ENCODE measurements around the gene CLBA1. TPM values are rescaled to one million over a fixed set of nuclear protein-coding genes. Genes with fewer than 3 reads are reported as not detected.

CLBA1 gene
- total RNA-seq, 5 donors from 2014 or later (not counting 1 experiment from before 2014, with no cell fraction given): 1.2 to 3.4 (median 2.7) TPM

- DNase-seq (peak in 1 of 35 experiments; percentile 21), ATAC-seq (replicated peaks in 1 of 4) (no peak)
- peaks cover 0 to 36% of the 10 kb centered on the region in 2 experiments for H3K27me3 ChIP-seq (replicated peaks in 1 of 2; ENCODE audit: control insufficient read depth in 2 of 2, extremely low read depth in 1 of 2, insufficient read depth in 2 of 2, low read length in 1 of 2)
- no peaks in the 10 kb centered on the region for H3K9me3 Mint-ChIP-seq
- H3K4me1 Mint-ChIP-seq: peaks cover 13 to 16% (median 13%) of the 10 kb centered on the region in 3 donors
- H3K9me3 ChIP-seq: no peaks in the 10 kb centered on the region
- 88% methylated on average over 20 of the region's 22 CpGs for WGBS (ENCODE audit: insufficient coverage)
- CTCF ChIA-PET: interaction anchor here in 1 of 2 donors (0.6 kb wide), 1 partner anchor 65 kb away, joined by 4 read pairs; no protein-coding TSS in a partner anchor
- H3K27ac Mint-ChIP-seq: no peak overlapping the region
- H3K4me1 ChIP-seq (ENCODE audit: control insufficient read depth in 1 of 2, extremely low read depth in 1 of 2, insufficient read depth in 2 of 2, low read length in 2 of 2): peaks cover 0 to 29% of the 10 kb centered on the region in 2 experiments
- POLR2A ChIA-PET: no interaction called here
- H3K27me3 Mint-ChIP-seq: peaks cover 14 to 20% of the 10 kb centered on the region in 2 donors
- H3K4me3 Mint-ChIP-seq: no peak overlapping the region
- no peak overlapping the region for H3K27ac ChIP-seq (ENCODE audit: low read length)
- no peaks in the 10 kb centered on the region for H3K36me3 ChIP-seq (ENCODE audit: control insufficient read depth in 2 of 2, extremely low read depth in 1 of 2, insufficient read depth in 1 of 2, low read length in 1 of 2)
- no peaks in the 10 kb centered on the region for H3K36me3 Mint-ChIP-seq
- H3K4me3 ChIP-seq (ENCODE audit: control insufficient read depth in 1 of 2, extremely low read depth in 1 of 2, low read length in 1 of 2): no peak overlapping the region
Measured at GRCh38 chr14:104980611-104981531, 4.7 kb upstream of the CLBA1 start.

GRCh38 chr14:104981699-104982541 lies 3.7 kb upstream of the CLBA1 start:
- peaks cover 0 to 26% of the 10 kb centered on the region in 2 experiments for H3K4me1 ChIP-seq (ENCODE audit: control insufficient read depth in 1 of 2, extremely low read depth in 1 of 2, insufficient read depth in 2 of 2, low read length in 2 of 2)
- H3K27me3 ChIP-seq (replicated peaks in 1 of 2; ENCODE audit: control insufficient read depth in 2 of 2, extremely low read depth in 1 of 2, insufficient read depth in 2 of 2, low read length in 1 of 2): peaks cover 0 to 35% of the 10 kb centered on the region in 2 experiments
- H3K27ac Mint-ChIP-seq: no peak overlapping the region
- no peaks in the 10 kb centered on the region for H3K36me3 ChIP-seq (ENCODE audit: control insufficient read depth in 2 of 2, extremely low read depth in 1 of 2, insufficient read depth in 1 of 2, low read length in 1 of 2)
- WGBS (ENCODE audit: insufficient coverage): 80% methylated on average over 14 of the region's 17 CpGs
- ChIA-PET POLR2A (no interaction called here), CTCF (interaction anchor here in 1 of 2 donors (0.6 kb wide), 1 partner anchor 63 kb away, joined by 4 read pairs; no protein-coding TSS in a partner anchor)
- peaks cover 9 to 12% of the 10 kb centered on the region in 2 donors for H3K27me3 Mint-ChIP-seq
- no peaks in the 10 kb centered on the region for H3K9me3 ChIP-seq
- no peak overlapping the region for H3K27ac ChIP-seq (ENCODE audit: low read length)
- no peaks in the 10 kb centered on the region for H3K9me3 Mint-ChIP-seq
- H3K4me3 Mint-ChIP-seq: no peak overlapping the region
- no peak overlapping the region for H3K4me3 ChIP-seq (ENCODE audit: control insufficient read depth in 1 of 2, extremely low read depth in 1 of 2, low read length in 1 of 2)
- H3K36me3 Mint-ChIP-seq: no peaks in the 10 kb centered on the region
- peaks cover 9 to 17% (median 11%) of the 10 kb centered on the region in 3 donors for H3K4me1 Mint-ChIP-seq
- DNase-seq (no peak), ATAC-seq (replicated peaks in 1 of 4) (no peak)

- 84% methylated on average over 7 of the region's 10 CpGs for WGBS (ENCODE audit: insufficient coverage)
Measured at GRCh38 chr14:104982548-104983230, 2.9 kb upstream of the CLBA1 start.

GRCh38 chr14:104983231-104983721 lies 2.3 kb upstream of the CLBA1 start:
- Histone ChIP-seq H3K4me3 (ENCODE audit: control insufficient read depth in 1 of 2, extremely low read depth in 1 of 2, low read length in 1 of 2) (no peak overlapping the region), H3K9me3 (no peaks in the 10 kb centered on the region), H3K4me1 (ENCODE audit: control insufficient read depth in 1 of 2, extremely low read depth in 1 of 2, insufficient read depth in 2 of 2, low read length in 2 of 2) (peaks cover 0 to 16% of the 10 kb centered on the region in 2 experiments), H3K27me3 (replicated peaks in 1 of 2; ENCODE audit: control insufficient read depth in 2 of 2, extremely low read depth in 1 of 2, insufficient read depth in 2 of 2, low read length in 1 of 2) (peaks cover 0 to 35% of the 10 kb centered on the region in 2 experiments), H3K36me3 (ENCODE audit: control insufficient read depth in 2 of 2, extremely low read depth in 1 of 2, insufficient read depth in 1 of 2, low read length in 1 of 2) (no peaks in the 10 kb centered on the region), H3K27ac (ENCODE audit: low read length) (no peak overlapping the region)
- ChIA-PET CTCF (no interaction called here), POLR2A (no interaction called here)
- no peak overlapping the region for H3K27ac Mint-ChIP-seq
- no peaks in the 10 kb centered on the region for H3K36me3 Mint-ChIP-seq
- H3K9me3 Mint-ChIP-seq: no peaks in the 10 kb centered on the region
- ATAC-seq (replicated peaks in 1 of 4): no peak
- WGBS (ENCODE audit: insufficient coverage): 77% methylated on average over 11 of the region's 12 CpGs
- H3K4me3 Mint-ChIP-seq: no peak overlapping the region
- no peak for DNase-seq
- peaks cover 6 to 8% of the 10 kb centered on the region in 2 donors for H3K27me3 Mint-ChIP-seq
- peaks cover 4 to 15% (median 8%) of the 10 kb centered on the region in 3 donors for H3K4me1 Mint-ChIP-seq

More at GRCh38 chr14:104982548-104983230, 2.9 kb upstream of the CLBA1 start:
- H3K9me3 ChIP-seq: no peaks in the 10 kb centered on the region
- peaks cover 0 to 19% of the 10 kb centered on the region in 2 experiments for H3K4me1 ChIP-seq (ENCODE audit: control insufficient read depth in 1 of 2, extremely low read depth in 1 of 2, insufficient read depth in 2 of 2, low read length in 2 of 2)
- peaks cover 0 to 31% of the 10 kb centered on the region in 2 experiments for H3K27me3 ChIP-seq (replicated peaks in 1 of 2; ENCODE audit: control insufficient read depth in 2 of 2, extremely low read depth in 1 of 2, insufficient read depth in 2 of 2, low read length in 1 of 2)
- no peak overlapping the region for H3K4me3 Mint-ChIP-seq
- no peak overlapping the region for H3K27ac Mint-ChIP-seq
- H3K36me3 ChIP-seq (ENCODE audit: control insufficient read depth in 2 of 2, extremely low read depth in 1 of 2, insufficient read depth in 1 of 2, low read length in 1 of 2): no peaks in the 10 kb centered on the region
- no peak overlapping the region for H3K4me3 ChIP-seq (ENCODE audit: control insufficient read depth in 1 of 2, extremely low read depth in 1 of 2, low read length in 1 of 2)
- POLR2A ChIA-PET: no interaction called here
- no peaks in the 10 kb centered on the region for H3K9me3 Mint-ChIP-seq
- no peaks in the 10 kb centered on the region for H3K36me3 Mint-ChIP-seq
- peaks cover 4 to 16% (median 9%) of the 10 kb centered on the region in 3 donors for H3K4me1 Mint-ChIP-seq
- CTCF ChIA-PET: no interaction called here
- no peak overlapping the region for H3K27ac ChIP-seq (ENCODE audit: low read length)
- ATAC-seq (replicated peaks in 1 of 4) (no peak), DNase-seq (peak in 1 of 35 experiments; percentile 21)
- peaks cover 7 to 9% of the 10 kb centered on the region in 2 donors for H3K27me3 Mint-ChIP-seq

GRCh38 chr14:104984056-104984894 lies 1.3 kb upstream of the CLBA1 start:
- H3K36me3 ChIP-seq (ENCODE audit: control insufficient read depth in 2 of 2, extremely low read depth in 1 of 2, insufficient read depth in 1 of 2, low read length in 1 of 2): no peaks in the 10 kb centered on the region
- H3K27me3 Mint-ChIP-seq: peaks cover 3% of the 10 kb centered on the region in 2 donors
- POLR2A ChIA-PET: no interaction called here
- DNase-seq: no peak
- H3K36me3 Mint-ChIP-seq: no peaks in the 10 kb centered on the region
- H3K4me1 Mint-ChIP-seq: peaks cover 4 to 10% (median 6%) of the 10 kb centered on the region in 3 donors
- no peaks in the 10 kb centered on the region for H3K9me3 Mint-ChIP-seq
- peak overlapping the region in 1 of 2 donors; percentile 32 for H3K27ac Mint-ChIP-seq
- peaks cover 0 to 13% of the 10 kb centered on the region in 2 experiments for H3K4me1 ChIP-seq (ENCODE audit: control insufficient read depth in 1 of 2, extremely low read depth in 1 of 2, insufficient read depth in 2 of 2, low read length in 2 of 2)
- ATAC-seq (replicated peaks in 1 of 4): no peak
- H3K4me3 Mint-ChIP-seq: peak overlapping the region; percentile 71 to 76 (median 72)
- H3K27ac ChIP-seq (ENCODE audit: low read length): no peak overlapping the region
- no peak overlapping the region for H3K4me3 ChIP-seq (ENCODE audit: control insufficient read depth in 1 of 2, extremely low read depth in 1 of 2, low read length in 1 of 2)
- CTCF ChIA-PET: interaction anchor here (0.5 to 0.9 kb wide), 3 partner anchors 8 to 1889 kb away, joined by 3 read pairs; no protein-coding TSS in a partner anchor
- H3K9me3 ChIP-seq: no peaks in the 10 kb centered on the region
- H3K27me3 ChIP-seq (replicated peaks in 1 of 2; ENCODE audit: control insufficient read depth in 2 of 2, extremely low read depth in 1 of 2, insufficient read depth in 2 of 2, low read length in 1 of 2): peaks cover 0 to 30% of the 10 kb centered on the region in 2 experiments
- 87% methylated on average over 14 of the region's 15 CpGs for WGBS (ENCODE audit: insufficient coverage)
